Gastroesophageal sphincter (tissue), 4 donors: Measurements from ENCODE around the gene CHN1. TPM values are rescaled to one million over a fixed set of nuclear protein-coding genes. Genes with fewer than 3 reads are reported as not detected.
A peak's percentile ranks its signal among the peaks of the same experiment; 100 is the strongest.

Experiments
- ATAC-seq: fragments of 150-250 bp; one replicate; pipeline ENCODE4 v1.9.1; 2016; ENCODE audit warnings: mild to moderate bottlenecking, moderate library complexity
- H3K27ac ChIP-seq, 4 donors: fragments of 200-600 bp; sonication (generic) in 3 of 4; 1 replicate in 3 of 4; 2 replicates in 1 of 4; pipeline ENCODE4 v1.5.1; 2016 to 2019
- H3K27me3 ChIP-seq: fragments of 200-600 bp; sonication (generic); one replicate; pipeline ENCODE4 v1.5.1; 2019
- H3K36me3 ChIP-seq, 2 donors: fragments of 200-600 bp; sonication (generic); one replicate each; pipeline ENCODE4 v1.5.1; 2019; ENCODE audit warnings: control low read depth in 1 of 2
- H3K4me1 ChIP-seq, 3 donors: fragments of 200-600 bp; sonication (generic); 1 replicate in 2 of 3; 2 replicates in 1 of 3; pipeline ENCODE4 v1.5.1; 2016 to 2019; ENCODE audit warnings: control low read depth in 2 of 3
- H3K4me3 ChIP-seq, 2 donors: fragments of 200-600 bp; sonication (generic); one replicate each; pipeline ENCODE4 v1.5.1; 2019; ENCODE audit warnings: mild to moderate bottlenecking in 1 of 2, moderate library complexity in 1 of 2
- H3K9me3 ChIP-seq, 3 donors: fragments of 200-600 bp; sonication (generic); one replicate each; pipeline ENCODE4 v1.5.1; 2017 to 2019; ENCODE audit warnings: control low read depth in 2 of 3
- EP300 ChIP-seq: sonication (generic); formaldehyde crosslinking; IDR thresholded peaks from one replicate; pipeline ENCODE4 v1.6.1; 2017; ENCODE audit warnings: antibody characterized with exemption, mild to moderate bottlenecking
- POLR2A ChIP-seq, 2 donors: fragments of 450-650 bp; IDR thresholded peaks; one replicate each; pipeline ENCODE4 v1.6.1; 2017; ENCODE audit warnings: antibody characterized with exemption in 2 of 2, mild to moderate bottlenecking in 2 of 2, moderate library complexity in 1 of 2
- POLR2AphosphoS5 ChIP-seq: sonication (generic); formaldehyde crosslinking; IDR thresholded peaks from one replicate; pipeline ENCODE4 v1.6.1; 2017; ENCODE audit warnings: antibody characterized with exemption
- WGBS, 2 donors: methylation state at CpG; one replicate each; pipeline ENCODE4 v1.1.5; 2018; ENCODE audit warnings: low coverage in 1 of 2; 5-methylcytosine and 5-hydroxymethylcytosine counted together
- total RNA-seq, 4 donors: library from RNA; depleted of rRNA; stranded (reverse); fragments of >200 nt; gene quantifications; one replicate each; pipeline ENCODE4 v1.1.0, GENCODE V29; 2016
- TF ChIP-seq, protein P1 (sequence below), 4 experiments: fragments of 200-600 bp in 2 of 4; fragments of 450-650 bp in 2 of 4; sonication (generic) in 1 of 4; IDR thresholded peaks; one replicate each; pipeline ENCODE4 v1.5.1; 2017 to 2019; ENCODE audit warnings: antibody characterized with exemption in 4 of 4, mild to moderate bottlenecking in 2 of 4, moderate library complexity in 2 of 4

Gene CHN1
- total RNA-seq, 4 donors from 2014 or later = 13.3 to 35.8 (median 31.1) TPM

DNA sequence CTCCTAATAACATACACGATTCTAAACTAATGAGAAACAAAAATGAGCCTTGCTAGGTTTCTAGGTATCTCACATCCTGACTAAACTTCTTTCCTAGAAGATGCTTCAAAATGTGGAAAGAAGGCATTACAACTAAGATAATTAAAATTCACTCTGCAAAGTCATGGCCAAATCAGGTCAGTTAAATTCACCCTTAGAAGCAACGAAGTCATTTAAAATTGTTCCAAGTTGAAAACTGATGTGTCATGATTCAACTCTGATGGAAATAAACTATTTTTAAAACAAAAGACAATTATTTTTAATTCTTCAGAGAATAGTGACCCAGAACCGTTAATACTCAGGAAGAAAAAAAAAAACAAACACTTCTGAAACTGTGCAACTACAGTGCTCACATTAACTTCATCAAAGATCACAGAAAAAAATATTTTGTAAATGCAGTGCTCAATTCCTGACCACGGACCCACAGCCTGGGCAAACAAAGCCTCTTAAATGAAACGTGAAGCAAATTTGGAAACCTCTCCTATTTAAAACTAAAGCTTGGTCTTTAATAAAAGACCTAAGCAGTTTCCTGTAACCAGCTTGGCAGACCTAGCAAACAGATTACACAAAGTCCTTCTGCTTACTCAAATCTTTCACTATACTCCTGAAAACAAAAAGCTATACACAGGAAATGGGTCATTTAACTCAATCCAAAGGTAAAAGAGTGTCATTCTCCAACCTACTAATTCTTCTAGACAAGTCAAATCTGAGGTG lies 39.0 kb downstream of the CHN1 start:
- no peaks in the 10 kb centered on the region for H3K36me3 ChIP-seq
- peaks cover 10 to 41% (median 11%) of the 10 kb centered on the region in 3 donors for H3K4me1 ChIP-seq
- H3K4me3 ChIP-seq = no peak overlapping the region
- 11 to 15% methylated on average over 5 of the region's 5 CpGs for WGBS, 2 donors
- H3K27me3 ChIP-seq = no peaks in the 10 kb centered on the region
- peak overlapping the region in 3 of 4 donors; percentile 15 to 45 (median 41) for H3K27ac ChIP-seq
- no peak for ATAC-seq
- H3K9me3 ChIP-seq = no peaks in the 10 kb centered on the region
- TF ChIP-seq POLR2A (IDR thresholded peaks at IDR 0.05) = no peak
- TF ChIP-seq POLR2AphosphoS5 = peak; percentile 32

- no peak for ATAC-seq
- Histone ChIP-seq H3K36me3 (no peaks in the 10 kb centered on the region), H3K27me3 (no peaks in the 10 kb centered on the region), H3K4me3 (no peak overlapping the region), H3K27ac (no peak overlapping the region), H3K4me1 (peaks cover 10 to 43% (median 11%) of the 10 kb centered on the region in 3 donors), H3K9me3 (no peaks in the 10 kb centered on the region)
- 68 to 80% methylated on average over 3 of the region's 3 CpGs for WGBS, 2 donors
- no peak for TF ChIP-seq POLR2AphosphoS5
- TF ChIP-seq, protein P1, sequence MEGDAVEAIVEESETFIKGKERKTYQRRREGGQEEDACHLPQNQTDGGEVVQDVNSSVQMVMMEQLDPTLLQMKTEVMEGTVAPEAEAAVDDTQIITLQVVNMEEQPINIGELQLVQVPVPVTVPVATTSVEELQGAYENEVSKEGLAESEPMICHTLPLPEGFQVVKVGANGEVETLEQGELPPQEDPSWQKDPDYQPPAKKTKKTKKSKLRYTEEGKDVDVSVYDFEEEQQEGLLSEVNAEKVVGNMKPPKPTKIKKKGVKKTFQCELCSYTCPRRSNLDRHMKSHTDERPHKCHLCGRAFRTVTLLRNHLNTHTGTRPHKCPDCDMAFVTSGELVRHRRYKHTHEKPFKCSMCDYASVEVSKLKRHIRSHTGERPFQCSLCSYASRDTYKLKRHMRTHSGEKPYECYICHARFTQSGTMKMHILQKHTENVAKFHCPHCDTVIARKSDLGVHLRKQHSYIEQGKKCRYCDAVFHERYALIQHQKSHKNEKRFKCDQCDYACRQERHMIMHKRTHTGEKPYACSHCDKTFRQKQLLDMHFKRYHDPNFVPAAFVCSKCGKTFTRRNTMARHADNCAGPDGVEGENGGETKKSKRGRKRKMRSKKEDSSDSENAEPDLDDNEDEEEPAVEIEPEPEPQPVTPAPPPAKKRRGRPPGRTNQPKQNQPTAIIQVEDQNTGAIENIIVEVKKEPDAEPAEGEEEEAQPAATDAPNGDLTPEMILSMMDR (IDR thresholded peaks at IDR 0.05) = no peak
- TF ChIP-seq POLR2A (IDR thresholded peaks at IDR 0.05) = no peak
- no peak for TF ChIP-seq EP300
Observed at GRCh38 chr2:174965551-174965950, 39.6 kb downstream of the CHN1 start.

DNA sequence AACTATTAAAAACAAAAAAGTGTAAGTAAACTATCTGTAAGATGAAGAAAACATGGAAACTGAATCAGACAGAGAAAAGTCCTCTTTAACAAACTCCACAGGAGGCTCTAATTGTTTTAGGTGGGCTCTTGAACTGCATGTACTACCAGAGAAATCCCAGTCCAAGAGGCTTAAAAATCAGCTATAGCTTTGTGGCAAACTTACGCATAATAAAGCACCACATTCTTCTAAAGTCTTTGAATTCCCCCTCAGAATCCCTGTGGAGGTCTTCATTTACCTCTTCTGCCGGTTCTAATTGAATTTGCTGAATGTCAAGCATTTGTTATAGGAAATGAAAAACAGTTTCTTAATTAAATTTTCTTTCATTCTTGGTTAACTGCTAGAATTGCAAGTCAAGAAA lies 40.8 kb downstream of the CHN1 start:
- 100% methylated on average over 2 of the region's 2 CpGs for WGBS, 2 donors
- no peak for ATAC-seq
- no peaks in the 10 kb centered on the region for H3K36me3 ChIP-seq
- peaks cover 10 to 54% (median 16%) of the 10 kb centered on the region in 3 donors for H3K4me1 ChIP-seq
- H3K27ac ChIP-seq = no peak overlapping the region
- no peaks in the 10 kb centered on the region for H3K9me3 ChIP-seq
- TF ChIP-seq POLR2AphosphoS5 = no peak
- TF ChIP-seq, protein P1 (IDR thresholded peaks at IDR 0.05) = no peak
- TF ChIP-seq EP300 = no peak
- no peak for TF ChIP-seq POLR2A (IDR thresholded peaks at IDR 0.05)
- H3K4me3 ChIP-seq = no peak overlapping the region
- H3K27me3 ChIP-seq = no peaks in the 10 kb centered on the region

DNA sequence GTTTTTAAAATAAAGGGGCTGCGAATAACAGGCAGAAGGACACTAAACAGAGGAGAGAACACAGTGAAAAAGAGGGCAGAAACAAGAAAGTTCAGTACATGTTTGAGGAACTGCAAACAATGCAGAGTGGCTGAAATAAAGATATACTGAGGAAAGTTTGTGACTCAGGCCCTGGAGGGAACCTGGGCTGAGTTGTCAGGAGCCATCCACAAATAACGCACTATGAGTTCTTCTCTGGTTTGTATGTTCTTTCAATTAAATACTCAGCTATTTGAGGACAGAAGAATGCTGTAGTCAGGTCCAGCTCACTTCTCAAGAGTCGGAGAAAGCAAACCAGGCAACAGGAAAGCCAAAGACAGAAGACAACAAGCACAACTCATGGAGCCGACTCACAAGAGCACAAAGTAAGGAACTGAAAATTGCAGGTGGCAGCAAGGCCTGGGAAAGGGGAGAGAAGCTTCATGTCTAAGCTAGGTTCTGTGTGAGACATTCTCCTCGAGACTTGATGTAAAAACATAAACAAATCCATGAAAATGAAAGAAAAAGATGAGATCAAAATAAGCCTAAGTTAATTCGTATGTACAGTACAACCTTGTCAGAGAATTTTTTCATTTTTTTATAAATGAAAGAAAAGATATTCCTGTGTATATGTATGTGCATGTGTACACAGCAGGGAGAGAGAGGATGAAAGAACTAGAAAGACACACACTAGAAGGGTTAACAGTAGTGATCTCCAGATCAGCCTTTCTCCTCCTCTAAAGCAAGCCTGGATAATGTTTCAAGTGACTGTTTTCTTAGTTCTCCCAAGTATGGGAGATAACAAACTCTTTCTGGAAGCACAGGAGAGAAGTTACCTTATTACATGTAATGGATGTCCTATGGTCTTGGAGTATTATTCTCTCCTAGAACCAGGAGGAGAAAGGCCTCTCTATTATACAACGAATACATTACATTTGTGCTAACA lies 41.5 kb downstream of the CHN1 start:
- Histone ChIP-seq H3K4me3 (no peak overlapping the region), H3K27me3 (no peaks in the 10 kb centered on the region), H3K36me3 (no peaks in the 10 kb centered on the region), H3K4me1 (peaks cover 10 to 52% (median 18%) of the 10 kb centered on the region in 3 donors), H3K27ac (no peak overlapping the region), H3K9me3 (no peaks in the 10 kb centered on the region)
- 78 to 82% methylated on average over 5 to 6 of the region's 7 CpGs for WGBS, 2 donors
- TF ChIP-seq POLR2AphosphoS5 = no peak
- ATAC-seq = no peak

DNA sequence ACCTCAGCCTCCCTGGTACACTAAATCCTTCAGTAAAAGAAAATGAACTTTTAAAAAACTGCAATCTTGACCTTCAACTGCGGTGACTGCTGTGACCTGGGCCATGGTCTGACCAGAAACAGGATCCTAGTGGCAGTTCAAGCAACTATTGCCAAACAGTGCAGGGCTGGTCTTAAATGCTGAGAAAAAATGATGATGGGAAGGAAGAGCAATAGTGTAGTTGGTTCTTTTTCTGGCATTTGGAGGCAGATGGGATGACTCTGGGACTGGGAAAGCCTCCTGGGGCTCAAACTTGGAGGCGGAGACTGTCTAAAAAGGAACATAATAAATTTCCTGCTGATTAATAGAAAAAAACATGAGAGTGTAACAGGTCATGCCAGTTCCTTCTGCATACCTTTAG lies 45.4 kb downstream of the CHN1 start:
- no peak for ATAC-seq
- Histone ChIP-seq H3K36me3 (no peaks in the 10 kb centered on the region), H3K27me3 (no peaks in the 10 kb centered on the region), H3K9me3 (no peaks in the 10 kb centered on the region), H3K4me1 (peaks cover 0 to 17% (median 7%) of the 10 kb centered on the region in 3 donors), H3K27ac (no peak overlapping the region), H3K4me3 (no peak overlapping the region)
- TF ChIP-seq POLR2A (IDR thresholded peaks at IDR 0.05) (no peak), POLR2AphosphoS5 (peak; percentile 61)
- WGBS, 2 donors = 36 to 40% methylated on average over 1 of the region's 2 CpGs

GRCh38 chr2:174957050-174957449 lies 48.1 kb downstream of the CHN1 start:
- Histone ChIP-seq H3K27ac (no peak overlapping the region), H3K4me1 (peaks cover 0 to 17% (median 7%) of the 10 kb centered on the region in 3 donors)
- WGBS, 2 donors = 90 to 96% methylated on average over 5 of the region's 5 CpGs

More at GRCh38 chr2:174957050-174957449, 48.1 kb downstream of the CHN1 start:
- Histone ChIP-seq H3K4me3 (no peak overlapping the region), H3K9me3 (no peaks in the 10 kb centered on the region), H3K36me3 (no peaks in the 10 kb centered on the region), H3K27me3 (no peaks in the 10 kb centered on the region)
- no peak for ATAC-seq
- TF ChIP-seq POLR2A (IDR thresholded peaks at IDR 0.05) (no peak), EP300 (no peak), POLR2AphosphoS5 (no peak)
- TF ChIP-seq, protein P1 (IDR thresholded peaks at IDR 0.05) = no peak
